HG03103 (cell line): ENCODE measurements around the gene CLDN22.
"Not testable (repeated sequence)": the region's sequence is repeated elsewhere in the genome, so short reads cannot be mapped to it uniquely, and the experiment has no call there.

Experiments used
- ATAC-seq: cut with Tn5 transposase; IDR thresholded peaks from one replicate; pipeline ENCODE4 v1.9.1; 2021; ENCODE audit warnings: low read depth; ENCODE audit not compliant: unreplicated experiment

Gene CLDN22

GRCh38 chr4:183347566-183347965 is 27.5 kb upstream of the CLDN22 start:
- ATAC-seq, result no peak

- no peak for ATAC-seq
Measured at GRCh38 chr4:183347146-183347545, 27.1 kb upstream of the CLDN22 start.

- ATAC-seq, result no peak
Measured at GRCh38 chr4:183345261-183345660, 25.2 kb upstream of the CLDN22 start.

- ATAC-seq, result no peak
Measured at GRCh38 chr4:183344523-183345255, 24.6 kb upstream of the CLDN22 start.

GRCh38 chr4:183343730-183344129 is 23.7 kb upstream of the CLDN22 start:
- no peak for ATAC-seq

DNA sequence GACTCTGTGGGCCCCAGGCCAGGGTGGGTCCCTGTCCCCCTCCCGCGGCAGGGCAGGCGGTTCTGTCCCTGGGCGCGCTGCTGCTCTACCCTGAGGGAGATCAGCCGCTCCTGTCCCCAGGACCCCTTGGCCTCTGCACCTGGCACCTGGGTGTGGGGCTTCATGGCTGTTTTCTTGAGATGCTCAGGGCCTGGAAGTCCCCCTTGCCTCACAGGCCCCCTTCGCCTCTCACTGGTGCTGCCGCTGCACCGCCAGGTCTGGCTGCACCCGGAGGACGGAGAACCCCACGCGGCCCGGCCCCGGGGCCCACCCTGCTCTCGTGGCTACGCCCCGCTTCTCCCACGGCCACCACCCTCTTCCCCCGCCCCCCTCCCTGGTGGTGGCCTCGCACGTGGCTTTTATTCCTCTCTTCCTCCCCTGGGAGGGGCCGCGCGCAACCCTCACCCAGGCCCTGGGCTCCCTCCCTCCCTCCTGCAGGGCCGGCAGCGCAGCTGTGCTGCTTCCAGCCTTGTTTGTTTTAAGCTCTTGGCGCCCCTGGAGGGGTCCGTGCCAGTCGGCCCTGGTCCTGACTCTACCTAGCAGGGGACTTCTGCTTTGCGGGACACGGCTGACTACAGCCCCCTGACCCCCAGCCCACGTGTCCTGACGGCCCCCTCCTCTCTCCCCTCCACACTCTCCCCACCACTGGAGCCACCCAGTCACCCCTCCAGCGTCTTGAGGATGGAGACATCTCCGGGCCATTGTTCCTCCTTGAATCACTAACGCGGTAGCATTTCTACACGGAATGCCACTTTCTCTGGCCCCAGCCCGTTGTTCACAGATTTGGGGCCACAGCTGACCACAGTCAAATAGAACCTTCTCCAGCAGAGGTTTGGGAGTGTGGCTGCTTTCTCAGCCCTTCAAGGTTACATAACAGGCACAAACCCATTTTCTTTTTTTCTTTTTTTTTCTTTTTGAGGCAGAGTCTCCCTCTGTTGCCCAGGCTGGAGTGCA is 22.8 kb upstream of the CLDN22 start:
- ATAC-seq, result no peak

GRCh38 chr4:183337833-183338232 is 17.8 kb upstream of the CLDN22 start:
- ATAC-seq, result no peak

DNA sequence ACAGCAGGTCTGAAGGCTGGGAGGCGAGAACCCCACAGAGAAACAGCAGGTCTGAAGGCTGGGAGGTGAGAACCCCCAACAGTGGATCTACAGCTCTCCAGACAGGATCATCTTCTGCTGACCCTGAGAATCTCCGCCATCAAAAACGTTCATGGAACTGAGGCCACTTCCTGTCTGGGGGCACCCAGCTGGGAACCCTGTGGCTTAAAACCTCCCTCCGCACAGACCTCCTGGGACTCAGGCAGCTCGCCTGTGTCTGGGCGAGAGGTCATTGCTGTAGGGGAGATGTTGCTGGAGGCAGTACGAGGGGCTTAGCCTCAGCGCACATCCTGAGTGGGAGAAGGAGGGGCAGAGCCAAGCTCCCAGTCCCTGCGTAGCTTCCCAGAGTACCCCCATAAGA is 17.3 kb upstream of the CLDN22 start:
- no peak for ATAC-seq

- no peak for ATAC-seq
Measured at GRCh38 chr4:183335369-183335940, 15.4 kb upstream of the CLDN22 start.

GRCh38 chr4:183333983-183334382 is 13.9 kb upstream of the CLDN22 start:
- no peak for ATAC-seq

DNA sequence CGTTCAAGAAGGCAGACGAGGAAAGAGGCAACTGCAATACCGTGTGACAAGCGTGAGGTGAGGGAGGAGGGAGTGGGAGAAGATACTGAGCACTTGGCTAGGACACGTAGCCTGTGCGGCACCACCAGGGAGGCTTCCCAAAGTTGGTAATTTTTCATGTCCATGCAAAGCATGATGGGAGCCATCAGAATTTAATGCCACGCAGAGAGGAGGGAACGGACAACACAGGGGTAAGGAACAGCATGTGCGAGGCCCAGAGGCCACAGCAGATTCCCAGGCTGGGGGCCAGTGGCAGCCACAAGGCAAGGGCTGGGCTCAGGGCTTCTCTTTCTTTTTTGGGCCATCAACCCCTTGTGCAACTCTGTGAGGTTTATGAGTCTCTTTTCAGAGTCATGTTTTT is 13.1 kb upstream of the CLDN22 start:
- no peak for ATAC-seq

- ATAC-seq, result no peak
Measured at GRCh38 chr4:183332447-183332846, 12.4 kb upstream of the CLDN22 start.

- no peak for ATAC-seq
Measured at GRCh38 chr4:183330841-183331240, 10.8 kb upstream of the CLDN22 start.

DNA sequence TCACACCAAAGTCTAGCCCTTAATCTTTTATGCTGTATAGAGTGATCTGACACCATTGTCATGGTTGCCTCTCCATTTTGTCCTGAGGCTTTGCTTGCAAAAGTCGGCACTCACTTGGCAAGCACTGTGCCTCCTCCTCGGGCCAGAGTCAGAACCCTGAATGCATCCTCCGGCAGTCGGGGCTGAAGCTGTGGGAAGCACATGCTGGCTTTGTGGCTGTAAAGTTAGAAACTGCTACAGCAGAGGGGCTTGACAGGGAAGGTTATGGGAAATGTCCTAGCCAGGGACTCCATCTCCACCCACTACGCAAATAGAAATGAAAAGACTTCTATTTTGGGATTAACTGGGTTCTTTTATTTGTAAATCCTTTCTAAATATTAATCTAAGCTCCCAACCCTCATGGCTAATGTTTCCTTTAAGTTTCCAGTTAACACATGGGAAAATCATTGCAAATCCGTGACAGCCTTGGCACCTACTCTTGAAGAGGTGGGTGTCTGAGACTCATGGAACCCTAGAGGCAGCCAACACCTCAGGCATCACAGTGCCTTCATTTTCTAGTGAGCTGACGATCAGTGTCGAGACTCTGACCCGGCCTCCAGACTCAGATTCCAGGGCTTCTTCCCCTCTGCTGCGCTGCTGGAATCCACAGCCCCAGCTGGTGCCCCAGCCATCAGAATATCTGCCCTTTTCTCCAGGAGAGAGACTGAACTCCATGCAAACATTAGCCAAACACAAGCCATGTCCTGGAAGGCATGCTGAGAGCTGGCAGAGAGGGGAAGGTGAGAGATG is 10.1 kb upstream of the CLDN22 start:
- no peak for ATAC-seq

DNA sequence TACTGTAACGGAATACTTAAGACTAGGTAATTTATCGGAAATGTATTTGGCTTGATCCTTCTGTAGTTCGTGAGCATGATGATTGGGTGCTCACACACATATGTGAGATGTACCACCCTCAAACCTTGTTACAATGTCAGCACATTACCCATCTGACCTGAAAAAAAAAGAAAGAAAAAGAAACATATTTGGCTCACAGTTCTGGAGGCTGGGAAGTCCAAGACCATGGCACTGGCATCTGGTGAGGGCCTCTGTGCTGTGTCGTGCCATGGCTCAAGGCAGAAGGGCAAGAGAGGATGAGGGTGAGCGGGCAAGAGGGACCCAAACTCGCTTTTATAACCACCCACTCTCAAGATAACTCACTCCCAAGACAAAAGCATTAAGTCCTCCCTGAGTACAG is 9.2 kb upstream of the CLDN22 start:
- ATAC-seq, result no peak

DNA sequence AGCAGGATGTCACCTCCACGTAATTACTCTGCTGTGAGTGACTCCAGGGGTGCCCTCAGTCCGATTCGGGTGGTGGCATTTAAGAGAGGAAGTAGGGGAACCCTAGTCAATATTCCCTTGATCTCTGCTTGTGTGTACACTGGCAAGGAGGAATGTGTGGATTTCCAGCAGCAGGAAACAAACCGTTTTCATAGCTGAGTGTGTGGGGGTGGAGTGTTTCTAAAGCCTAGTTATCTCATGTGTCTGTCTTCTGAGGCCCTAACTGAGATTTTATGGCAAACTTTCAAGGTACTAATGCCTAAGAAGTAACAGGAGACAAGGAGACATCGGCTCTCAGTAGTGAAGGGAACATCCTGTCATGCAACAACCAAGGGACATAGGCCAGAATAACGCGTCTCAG is 8.8 kb upstream of the CLDN22 start:
- ATAC-seq, result no peak

DNA sequence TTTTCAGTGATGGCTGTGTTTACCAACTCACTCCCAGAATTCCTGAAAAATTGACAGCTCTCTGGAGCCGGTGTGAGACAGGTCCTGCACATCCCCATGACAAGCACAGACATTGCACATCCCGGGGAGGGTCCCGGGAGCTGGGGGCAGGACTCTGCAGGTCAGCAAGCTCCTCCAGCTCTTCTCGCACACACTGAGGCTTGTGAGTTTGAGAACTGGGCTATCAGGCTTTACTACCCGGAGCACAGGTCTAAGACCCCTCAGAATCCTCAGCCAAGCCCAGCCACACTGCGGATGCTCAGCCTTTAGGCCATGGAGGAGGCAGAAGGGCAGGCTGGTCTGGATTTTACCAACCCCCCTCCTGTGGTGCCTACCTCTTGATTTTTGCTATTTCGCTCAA is 7.8 kb upstream of the CLDN22 start:
- no peak for ATAC-seq

GRCh38 chr4:183326853-183327252 is 6.8 kb upstream of the CLDN22 start:
- ATAC-seq, result no peak

- not testable (repeated sequence) for ATAC-seq
Measured at GRCh38 chr4:183326387-183326786, 6.3 kb upstream of the CLDN22 start.

- no peak for ATAC-seq
Measured at GRCh38 chr4:183324619-183325018, 4.5 kb upstream of the CLDN22 start.

DNA sequence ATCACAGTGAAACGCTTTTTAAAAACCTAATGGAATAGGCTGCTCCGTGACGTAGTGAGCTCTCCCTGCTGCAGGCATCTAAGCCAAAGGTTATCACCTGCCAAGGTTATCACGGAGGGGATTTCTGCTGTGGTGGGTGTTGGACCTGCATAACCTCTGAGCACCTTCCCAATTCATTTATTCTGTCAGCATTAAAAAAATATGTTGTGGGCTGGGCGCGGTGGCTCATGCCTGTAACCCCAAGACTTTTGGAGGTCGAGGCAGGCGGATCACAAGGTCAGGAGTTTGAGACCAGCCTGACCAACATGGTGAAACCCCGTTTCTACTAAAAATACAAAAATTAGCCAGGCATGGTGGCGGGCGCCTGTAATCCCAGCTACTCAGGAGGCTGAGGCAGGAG is 4.0 kb upstream of the CLDN22 start:
- not testable (repeated sequence) for ATAC-seq
